Stomach (tissue), 4 donors: ENCODE results near the gene LST1.

Experiments
- CTCF ChIP-seq, 7 experiments: fragments of 450-650 bp in 4 of 7; fragments of 200-600 bp in 3 of 7; sonication (generic) in 3 of 7; IDR thresholded peaks; one replicate each; pipeline ENCODE4 v1.5.1; 2016 to 2019; ENCODE audit warnings: antibody characterized with exemption in 7 of 7, control low read depth in 2 of 7, mild to moderate bottlenecking in 1 of 7
- EP300 ChIP-seq: sonication (generic); formaldehyde crosslinking; IDR thresholded peaks from one replicate; pipeline ENCODE4 v1.6.1; 2017; ENCODE audit warnings: antibody characterized with exemption
- POLR2A ChIP-seq, 4 donors: fragments of 450-650 bp; IDR thresholded peaks; one replicate each; pipeline ENCODE4 v1.6.1; 2016; ENCODE audit warnings: antibody characterized with exemption in 4 of 4, control low read depth in 2 of 4, mild to moderate bottlenecking in 1 of 4, moderate library complexity in 1 of 4
- POLR2AphosphoS5 ChIP-seq, 3 donors: sonication (generic); formaldehyde crosslinking; IDR thresholded peaks; one replicate each; pipeline ENCODE4 v1.6.1; 2016; ENCODE audit warnings: antibody characterized with exemption in 3 of 3

GRCh38 chr6:31543639-31544038 lies 42.4 kb upstream of the LST1 start:
- no peak for TF ChIP-seq CTCF (IDR thresholded peaks at IDR 0.05)
- TF ChIP-seq POLR2AphosphoS5 (IDR thresholded peaks at IDR 0.05) = no peak
- no peak for TF ChIP-seq EP300
- no peak for TF ChIP-seq POLR2A (IDR thresholded peaks at IDR 0.05)
